ENCODE measurements around the gene TPH1.
A peak's percentile ranks its signal among the peaks of the same experiment; 100 is the strongest.
"Not testable (repeated sequence)": the region's sequence is repeated elsewhere in the genome, so short reads cannot be mapped to it uniquely, and the experiment has no call there.

TPH1 gene

DNA sequence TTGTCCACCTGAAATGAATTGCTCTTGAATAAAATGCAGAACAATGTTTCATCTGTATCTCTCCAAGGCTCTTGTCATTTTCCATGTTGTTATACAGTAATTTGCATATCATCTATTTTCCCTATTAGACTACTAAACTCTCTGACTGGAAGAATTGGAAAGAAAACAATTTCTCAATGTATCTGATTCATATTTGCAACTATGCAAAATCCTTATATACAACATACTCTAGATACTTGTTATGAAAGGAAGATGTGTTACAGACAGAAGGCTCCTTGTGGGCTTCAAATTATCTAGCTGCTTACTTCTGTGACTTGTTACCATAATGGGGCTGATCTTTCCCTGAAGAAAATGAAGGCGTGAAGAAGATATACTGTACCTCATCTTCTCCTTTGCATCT, 23.6 kb downstream of the TPH1 start:
- no peak for DNase-seq (ENCODE audit: low spot score)

DNA sequence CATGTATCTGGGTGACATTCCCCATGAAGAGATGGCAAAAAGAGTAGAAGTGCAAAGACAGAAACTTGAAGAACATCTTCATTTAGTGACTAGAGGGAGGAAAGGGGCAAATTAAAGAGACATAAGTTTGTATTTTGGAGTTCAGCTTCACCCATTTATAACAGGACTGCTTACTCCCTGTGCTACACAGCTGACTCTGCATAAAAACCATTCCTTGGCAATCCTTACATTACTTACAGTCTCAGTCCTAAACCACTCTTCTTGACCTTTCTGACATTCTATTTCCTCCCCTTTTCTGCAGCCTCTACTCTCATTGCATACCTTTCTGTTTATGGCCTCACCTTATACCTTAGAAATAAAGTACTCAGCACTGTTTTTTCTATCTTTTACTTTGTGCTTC, 26.4 kb downstream of the TPH1 start:
- DNase-seq (ENCODE audit: low spot score): no peak

DNA sequence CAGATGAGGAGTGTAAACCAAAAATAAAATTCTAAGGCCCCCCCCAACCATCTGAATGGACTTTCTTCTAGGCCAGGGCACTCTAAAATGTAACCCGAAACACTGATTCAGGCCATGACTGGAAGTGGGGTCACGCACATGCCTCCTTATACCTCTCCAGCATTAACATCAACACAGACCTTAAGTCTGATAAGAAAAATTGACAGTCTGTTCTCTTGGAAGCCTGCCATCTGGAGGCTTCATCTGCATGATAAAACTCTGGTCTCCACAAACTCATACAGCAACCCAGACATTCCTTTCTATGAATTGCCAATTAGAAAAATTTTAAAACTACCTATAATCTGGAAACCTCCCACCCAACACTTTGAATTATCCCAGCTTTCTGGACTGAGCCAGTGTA, 29.3 kb downstream of the TPH1 start:
- peak; percentile 35 for DNase-seq (ENCODE audit: low spot score)

GRCh38 chr11:18014876-18015275, 31.2 kb downstream of the TPH1 start:
- DNase-seq (ENCODE audit: low spot score): no peak

DNA sequence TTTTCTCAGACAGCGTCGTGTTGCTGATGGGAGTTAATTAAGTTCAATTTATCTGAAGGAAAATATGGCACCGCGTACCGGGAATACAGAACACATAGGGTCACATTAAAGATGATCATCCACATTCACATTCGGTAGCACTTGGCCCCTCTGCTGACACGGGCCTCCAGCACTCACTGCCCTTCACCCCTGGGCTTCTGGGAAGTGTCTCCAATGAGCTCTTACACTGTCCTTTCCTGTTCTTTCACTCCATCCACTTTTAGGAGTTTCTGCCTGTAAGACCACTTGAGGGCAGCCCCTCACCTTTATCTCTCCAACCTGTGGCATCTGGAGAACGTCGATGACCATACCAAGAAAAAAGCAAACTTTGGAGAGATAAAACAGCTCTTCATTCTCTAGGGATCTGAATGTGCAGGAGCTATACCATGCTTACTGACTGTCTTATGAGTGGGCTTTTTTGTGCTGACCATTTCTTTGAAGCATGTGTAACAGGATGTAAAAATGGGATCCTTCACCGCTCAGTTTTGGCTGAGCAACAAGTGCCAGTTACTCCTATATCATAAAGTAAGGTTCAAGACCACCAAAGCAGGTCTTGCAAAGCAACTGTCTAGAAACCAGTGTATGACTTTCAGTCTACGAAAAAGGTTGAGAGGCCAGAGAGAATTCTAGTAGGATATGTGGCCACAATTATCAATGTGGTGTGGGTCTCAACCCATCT, 32.1 kb downstream of the TPH1 start:
- DNase-seq (ENCODE audit: low spot score): peak; percentile 34

DNA sequence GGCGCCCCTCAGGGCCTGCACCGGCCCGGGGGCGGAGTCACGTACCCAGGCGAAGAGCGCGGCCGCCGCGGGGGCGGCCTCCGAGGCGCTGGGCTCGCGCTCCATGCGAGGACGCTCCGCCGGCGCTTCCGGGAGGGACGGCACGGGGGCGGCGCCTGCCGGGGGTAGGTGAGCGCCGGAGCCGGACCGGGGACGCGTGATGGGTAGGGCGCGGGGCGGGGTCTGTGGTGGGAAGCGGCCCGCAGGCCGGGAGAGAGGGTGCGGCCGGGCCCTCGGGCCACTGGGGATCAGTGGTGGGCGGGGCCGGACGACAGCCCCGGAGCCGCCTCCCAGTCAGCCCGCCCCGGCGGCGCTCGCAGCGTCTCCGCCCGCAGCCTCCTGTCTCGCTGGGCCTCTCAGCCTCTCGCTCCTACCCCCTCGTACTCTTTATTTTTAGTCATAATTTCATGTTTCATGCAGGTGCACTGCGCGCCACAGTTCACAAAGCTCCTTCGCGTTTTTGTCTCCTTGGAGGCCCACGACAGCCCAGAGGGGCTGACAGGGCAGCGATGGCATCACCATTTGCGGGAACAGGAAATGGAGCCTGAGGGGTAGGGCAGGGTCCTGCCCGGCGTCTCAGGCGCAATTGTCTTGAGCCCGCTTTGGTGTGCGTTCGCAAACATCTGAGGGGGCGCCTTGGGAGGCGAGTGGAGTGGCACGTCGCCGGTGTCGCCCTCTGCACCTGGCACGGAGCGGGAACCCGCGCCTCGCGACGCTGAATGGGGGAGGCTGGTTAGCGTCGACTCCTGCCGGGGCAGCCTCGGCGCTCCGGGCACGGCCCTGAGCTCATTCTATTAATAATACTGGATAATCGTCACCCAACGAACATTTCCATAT, 32.9 kb downstream of the TPH1 start, which contains the start of gene SERGEF:
Gene SERGEF (minus strand): TSS at position 142 of the 876 bp plus-strand sequence. CDS start 37 bp downstream, at position 105.
- peak; percentile 91 for DNase-seq (ENCODE audit: low spot score)

- peak; percentile 67 for DNase-seq (ENCODE audit: low spot score)
Observed at GRCh38 chr11:18012122-18012905, 33.8 kb downstream of the TPH1 start.

DNA sequence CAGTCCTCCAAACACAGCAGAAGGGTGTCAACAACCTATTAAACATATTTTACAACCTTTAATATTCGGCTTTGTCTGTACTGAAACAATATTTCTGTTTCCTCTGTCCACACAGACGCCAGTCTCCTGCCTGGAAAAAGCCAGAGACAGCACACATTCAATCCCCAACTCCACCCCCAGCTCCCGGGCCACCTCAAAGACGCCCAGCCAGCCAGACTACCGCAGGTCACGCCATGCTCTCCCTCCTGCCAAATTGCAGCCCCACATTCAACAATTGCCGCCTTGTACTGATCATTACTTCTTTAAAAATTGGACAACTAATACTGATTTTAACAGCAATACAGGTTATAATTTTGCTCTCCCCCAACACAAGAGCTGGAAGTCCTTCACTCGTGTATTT, 34.4 kb downstream of the TPH1 start:
- DNase-seq (ENCODE audit: low spot score): no peak

GRCh38 chr11:18010977-18011586, 35.0 kb downstream of the TPH1 start:
- DNase-seq (ENCODE audit: low spot score): peak; percentile 45

DNA sequence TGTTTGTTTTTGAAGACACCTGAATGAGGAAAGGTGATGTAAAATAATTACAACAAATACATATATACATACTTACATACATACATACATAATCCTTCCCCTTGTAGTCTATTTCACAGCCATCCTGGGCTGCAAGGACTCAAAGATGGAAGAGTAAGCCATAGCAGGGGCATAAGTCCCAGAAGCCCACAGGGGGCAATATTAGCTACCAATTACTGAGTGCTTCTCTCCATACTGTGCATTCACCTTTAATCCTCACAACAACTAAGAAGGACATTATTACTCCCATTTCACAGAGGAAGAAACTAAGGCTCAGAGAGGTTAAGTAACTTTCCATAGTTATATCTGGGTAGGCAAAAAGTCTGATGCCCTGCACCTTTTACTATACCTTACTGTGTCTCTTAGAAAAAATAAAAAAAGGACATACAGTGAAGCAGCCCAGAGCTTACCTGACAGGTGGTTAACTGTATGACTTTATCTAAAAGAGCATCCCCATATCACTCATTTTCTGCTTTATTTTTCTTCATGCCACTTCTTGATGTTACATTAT, 35.9 kb downstream of the TPH1 start:
- DNase-seq (ENCODE audit: low spot score): no peak

DNA sequence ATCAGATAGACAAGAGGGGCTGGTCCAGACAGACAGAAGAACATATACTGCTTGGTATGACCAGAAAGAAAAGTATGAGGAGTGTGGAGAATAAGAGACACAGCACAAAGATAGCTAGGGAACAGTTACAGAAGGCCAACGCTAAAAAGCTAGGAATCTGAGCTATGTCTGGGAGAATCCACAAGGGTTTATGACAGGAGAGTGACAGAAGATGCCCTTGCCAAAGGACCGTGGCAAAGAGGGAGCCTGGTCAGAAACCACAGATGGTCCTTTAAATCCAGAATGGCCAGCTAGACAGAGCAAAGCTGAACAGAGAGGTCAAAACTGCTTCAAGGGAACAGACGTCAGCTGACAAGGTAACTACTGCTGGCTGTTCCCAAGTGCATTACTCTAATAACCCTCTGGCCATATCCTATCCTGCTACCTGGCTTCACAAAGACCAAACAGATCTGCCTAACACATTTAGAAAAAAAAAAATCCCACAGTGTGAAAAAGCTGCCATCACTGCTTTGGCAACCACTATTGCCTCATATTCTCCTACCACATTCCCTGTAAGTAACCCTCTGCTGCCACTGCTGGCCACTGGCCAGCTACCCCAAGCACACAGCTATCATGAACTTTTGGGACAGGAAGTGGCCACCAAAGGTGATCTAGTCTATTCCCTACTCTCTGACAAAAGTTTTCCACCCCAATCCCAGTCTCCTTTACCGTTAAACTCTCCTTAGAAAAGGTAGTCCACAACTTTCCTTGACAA, 40.5 kb downstream of the TPH1 start:
- DNase-seq (ENCODE audit: low spot score): no peak

GRCh38 chr11:18001191-18001590, 44.9 kb downstream of the TPH1 start:
- DNase-seq (ENCODE audit: low spot score): no peak

DNA sequence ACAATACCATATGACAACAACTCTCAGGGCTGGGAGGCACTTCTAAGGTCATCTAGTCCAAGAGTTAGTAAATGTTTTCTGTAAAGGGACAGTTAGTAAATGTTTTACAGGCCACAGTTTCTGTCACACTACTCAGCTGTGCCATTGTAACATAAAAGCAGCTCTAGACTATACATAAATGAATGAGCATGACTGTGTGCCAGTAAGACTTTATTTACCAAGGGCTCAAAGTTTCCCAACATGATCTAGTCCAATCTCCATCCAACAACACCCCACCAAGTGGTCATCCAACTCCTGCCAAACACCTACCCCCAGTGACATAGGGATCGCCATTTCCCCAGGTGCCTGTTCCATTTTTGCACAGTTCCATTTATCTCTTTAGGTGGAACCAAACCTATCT, 45.3 kb downstream of the TPH1 start:
- no peak for DNase-seq (ENCODE audit: low spot score)

GRCh38 chr11:18000128-18000527, 45.9 kb downstream of the TPH1 start:
- DNase-seq (ENCODE audit: low spot score): not testable (repeated sequence)
